HG02763 (cell line): Measurements from ENCODE around the gene ZFYVE21.

Experiments used
- ATAC-seq: cut with Tn5 transposase; IDR thresholded peaks from one replicate; pipeline ENCODE4 v1.9.1; 2021; ENCODE audit warnings: mild to moderate bottlenecking, moderate library complexity; ENCODE audit not compliant: unreplicated experiment

The ZFYVE21 gene

GRCh38 chr14:103704708-103705107 is 10.9 kb upstream of the ZFYVE21 start:
- ATAC-seq: no peak

DNA sequence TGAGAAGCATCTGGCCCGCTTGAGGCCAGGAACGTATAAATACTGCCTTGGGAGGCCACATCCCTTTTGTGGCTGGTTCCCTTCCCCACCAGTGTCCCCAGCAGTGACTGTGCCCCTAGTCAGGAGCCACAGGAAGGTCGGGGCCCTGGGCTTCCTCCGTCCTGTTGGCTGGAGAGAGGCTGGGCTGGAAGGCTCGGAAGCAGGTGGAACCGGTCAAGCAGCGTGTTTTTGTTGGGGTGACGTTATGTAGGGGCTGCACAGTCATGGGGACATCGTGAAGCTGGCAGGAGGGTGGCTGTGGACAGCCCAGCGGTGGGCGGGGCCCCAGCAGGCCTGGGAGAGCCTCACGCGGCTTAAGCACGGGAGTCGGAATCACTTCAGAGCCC is 10.5 kb upstream of the ZFYVE21 start:
- ATAC-seq: no peak

DNA sequence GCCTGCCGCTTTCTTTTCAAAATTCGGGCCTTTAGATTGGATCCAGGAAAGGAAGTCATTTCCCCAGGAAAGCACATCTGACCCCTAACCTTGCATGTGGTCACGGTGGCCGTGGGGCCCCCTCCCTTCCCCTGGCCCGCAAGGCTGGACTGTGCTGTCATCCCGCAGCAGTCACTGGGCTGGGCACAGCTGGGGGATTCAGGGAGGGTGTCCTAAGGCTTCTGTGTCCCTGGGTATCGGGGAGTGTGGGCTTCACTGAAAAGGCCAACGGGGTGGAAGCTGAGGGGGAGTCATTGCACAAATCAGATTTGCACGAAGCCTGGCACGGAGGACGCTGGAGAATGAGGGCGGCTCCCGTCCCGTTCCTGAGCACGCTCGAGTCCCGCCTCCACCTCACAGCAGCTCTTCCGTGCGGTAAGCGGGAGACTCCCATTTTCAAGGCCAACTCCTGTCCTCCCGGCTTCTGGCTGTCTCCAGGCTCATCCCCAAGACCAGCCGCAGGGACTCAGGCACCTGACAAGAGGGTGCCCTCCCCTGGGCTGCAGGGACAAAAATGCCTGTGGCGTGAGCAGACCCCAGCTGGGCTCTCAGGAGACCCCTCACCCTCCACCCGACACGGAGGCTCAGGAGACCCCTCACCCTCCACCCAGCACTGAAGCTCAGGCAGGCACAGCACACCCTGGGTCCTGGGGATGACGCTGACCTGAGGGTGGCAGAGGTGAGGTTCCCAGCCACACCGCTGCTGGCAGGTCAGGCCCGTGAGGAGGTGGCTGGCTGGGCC is 9.9 kb upstream of the ZFYVE21 start:
- no peak for ATAC-seq

DNA sequence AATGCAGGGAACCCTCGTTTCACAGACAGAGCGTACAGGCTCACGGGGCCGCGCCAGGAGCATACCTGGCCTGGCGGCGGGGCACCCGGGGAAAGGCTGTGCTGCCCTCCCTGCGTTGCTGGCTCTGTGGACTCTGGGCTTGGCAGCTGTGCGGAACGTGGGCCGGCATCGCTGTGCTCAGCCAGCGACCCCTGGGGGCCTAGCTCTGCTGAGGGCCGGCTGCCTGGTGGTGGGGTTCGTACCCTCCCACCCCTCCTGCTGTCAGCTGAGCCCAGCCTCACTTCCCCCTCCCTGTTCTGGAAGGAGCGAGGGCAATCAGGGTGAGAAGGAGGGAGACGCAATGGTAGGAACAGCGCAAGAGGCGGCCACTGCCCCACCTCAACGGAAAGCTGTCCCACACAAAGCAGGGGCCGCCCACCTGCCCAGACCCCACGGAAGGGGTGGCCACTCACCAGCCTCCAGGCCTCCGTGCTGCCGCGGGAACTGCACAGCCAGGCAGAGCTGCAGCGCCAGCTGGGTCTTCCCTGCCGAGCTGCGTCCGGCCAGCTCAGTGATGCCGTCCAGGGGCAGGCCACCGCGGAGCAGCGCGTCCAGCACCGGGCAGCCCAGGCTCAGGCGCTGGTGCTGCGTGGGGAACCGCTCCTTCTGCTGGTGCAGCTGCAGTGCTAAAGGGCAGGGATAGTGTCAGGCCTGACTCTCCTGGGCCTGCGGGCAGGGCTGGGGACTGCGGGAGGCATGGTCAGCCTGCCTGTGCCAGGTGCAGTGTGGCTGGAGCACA is 8.9 kb upstream of the ZFYVE21 start:
- ATAC-seq: no peak

GRCh38 chr14:103707329-103708263 is 8.0 kb upstream of the ZFYVE21 start:
- no peak for ATAC-seq

DNA sequence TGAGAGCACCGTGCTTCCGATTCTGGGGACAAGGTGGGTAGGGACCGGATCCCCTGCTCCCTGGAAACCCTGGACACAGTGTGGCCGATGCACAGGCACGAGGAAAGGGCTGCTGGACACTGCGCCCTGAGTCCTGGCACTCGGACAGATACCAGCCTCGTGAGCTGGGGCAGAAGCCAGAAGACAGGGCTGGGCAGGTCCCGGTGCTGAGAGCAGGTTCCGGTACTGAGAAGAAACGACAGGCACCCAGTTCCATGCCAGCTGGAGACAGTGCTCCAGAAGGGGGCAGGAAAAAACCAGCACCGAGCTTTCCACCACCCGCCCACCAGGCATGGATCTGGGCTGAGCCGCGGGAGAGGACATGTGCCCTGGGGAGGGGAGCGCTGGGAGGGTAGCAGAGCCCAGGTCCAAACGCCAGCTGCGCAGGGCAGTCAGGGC is 6.8 kb upstream of the ZFYVE21 start:
- no peak for ATAC-seq

GRCh38 chr14:103709814-103710213 is 5.8 kb upstream of the ZFYVE21 start:
- no peak for ATAC-seq

DNA sequence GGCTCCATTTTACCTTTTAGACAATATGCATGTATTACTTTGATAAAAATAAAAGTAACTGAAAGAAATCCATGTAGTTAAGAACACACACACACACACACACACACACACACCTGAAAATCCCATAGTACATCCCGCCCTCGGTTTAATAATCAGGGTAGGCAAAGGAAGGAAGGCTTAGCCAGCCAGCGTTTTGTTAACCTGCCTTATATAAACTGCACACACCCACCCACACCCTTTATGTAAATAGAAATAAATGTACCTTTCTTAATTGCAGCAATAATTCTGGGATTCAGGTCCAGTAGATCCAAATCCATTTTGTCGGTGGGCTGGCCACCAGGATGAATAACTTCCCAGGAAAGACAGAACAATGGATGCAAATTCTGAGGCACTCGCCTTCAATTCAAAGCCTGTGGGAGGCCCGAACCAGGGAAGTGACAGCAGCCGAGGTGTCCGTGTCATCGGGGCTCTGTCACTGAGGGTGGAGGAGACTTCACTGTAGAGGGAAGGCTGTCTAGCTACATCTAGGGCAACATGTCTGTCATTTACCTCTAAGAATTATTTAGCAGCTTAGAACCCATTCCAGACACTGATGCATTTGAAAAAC is 4.7 kb upstream of the ZFYVE21 start:
- ATAC-seq: no peak

DNA sequence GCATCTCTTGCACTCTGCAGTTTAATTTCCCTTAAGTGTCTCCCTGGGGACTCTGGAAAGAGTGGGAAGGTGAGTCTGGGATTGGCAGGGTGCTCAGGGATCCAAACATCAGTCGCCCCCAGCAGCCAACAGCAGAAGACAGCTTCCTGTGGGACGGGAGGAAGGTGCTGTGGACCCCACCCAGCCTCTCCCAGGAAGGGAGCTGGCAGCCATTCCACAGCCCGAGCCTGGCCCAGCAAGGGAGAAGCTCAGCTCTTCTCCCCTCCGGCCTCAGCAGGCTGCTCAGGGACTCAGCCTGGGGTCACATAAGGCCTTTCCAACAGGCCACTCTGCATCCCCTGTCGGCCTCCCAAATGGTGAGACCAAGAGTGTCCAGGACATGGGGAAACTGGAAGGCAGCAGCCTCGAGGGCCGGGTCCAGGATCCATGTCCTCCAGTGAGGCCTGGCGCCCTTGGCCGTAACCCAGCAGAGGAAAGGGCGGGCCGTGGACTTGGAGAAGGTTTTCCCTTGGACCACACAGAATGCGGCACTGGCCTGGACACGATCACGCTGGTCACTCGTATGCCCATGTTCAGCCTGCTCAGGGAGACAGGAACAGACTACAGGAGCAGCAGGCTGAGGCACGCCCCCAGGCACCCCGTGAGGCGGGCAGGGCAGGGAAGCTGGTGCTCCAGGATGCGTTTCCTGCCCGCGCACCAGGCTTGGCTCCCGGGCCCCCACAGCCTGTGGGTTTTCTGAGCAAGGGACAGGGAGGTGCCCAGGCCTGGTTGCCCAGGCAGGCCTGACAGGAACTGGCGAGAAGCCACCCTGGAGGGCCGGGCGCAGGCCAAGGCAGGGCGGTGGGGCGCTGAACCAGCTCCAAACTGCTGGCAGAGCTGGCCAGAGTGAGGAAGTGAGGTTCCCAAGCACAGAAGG is 3.8 kb upstream of the ZFYVE21 start:
- no peak for ATAC-seq

DNA sequence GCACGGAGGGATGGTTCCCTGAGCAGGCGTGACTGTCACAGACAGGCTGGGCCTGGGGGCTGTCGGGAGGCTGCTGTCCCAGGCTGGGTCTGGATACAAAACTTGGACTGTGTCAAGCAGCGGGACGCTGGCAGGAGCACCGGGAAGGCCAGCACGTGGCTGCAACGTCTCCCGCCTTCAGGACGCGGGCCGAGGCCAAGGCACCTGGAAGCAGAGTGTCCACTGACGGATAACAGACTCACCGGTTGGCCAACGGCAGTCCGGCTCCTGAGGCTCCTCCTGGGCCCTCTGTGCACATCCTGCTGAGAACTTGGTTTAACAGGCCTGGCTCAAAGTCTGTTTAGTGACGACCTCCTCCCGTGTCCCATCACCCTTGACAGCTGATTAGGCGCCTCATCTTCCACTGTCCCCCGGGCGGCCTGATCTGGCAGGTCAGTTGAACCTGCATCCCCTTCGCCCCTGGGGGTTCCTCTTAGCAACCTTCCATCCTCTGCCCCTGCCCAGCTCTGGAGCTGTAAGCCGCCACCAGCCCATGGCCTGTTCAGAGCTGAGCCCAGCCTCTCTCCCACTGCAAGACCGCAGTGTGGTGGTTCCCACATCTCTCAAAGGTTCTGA is 2.9 kb upstream of the ZFYVE21 start:
- no peak for ATAC-seq

DNA sequence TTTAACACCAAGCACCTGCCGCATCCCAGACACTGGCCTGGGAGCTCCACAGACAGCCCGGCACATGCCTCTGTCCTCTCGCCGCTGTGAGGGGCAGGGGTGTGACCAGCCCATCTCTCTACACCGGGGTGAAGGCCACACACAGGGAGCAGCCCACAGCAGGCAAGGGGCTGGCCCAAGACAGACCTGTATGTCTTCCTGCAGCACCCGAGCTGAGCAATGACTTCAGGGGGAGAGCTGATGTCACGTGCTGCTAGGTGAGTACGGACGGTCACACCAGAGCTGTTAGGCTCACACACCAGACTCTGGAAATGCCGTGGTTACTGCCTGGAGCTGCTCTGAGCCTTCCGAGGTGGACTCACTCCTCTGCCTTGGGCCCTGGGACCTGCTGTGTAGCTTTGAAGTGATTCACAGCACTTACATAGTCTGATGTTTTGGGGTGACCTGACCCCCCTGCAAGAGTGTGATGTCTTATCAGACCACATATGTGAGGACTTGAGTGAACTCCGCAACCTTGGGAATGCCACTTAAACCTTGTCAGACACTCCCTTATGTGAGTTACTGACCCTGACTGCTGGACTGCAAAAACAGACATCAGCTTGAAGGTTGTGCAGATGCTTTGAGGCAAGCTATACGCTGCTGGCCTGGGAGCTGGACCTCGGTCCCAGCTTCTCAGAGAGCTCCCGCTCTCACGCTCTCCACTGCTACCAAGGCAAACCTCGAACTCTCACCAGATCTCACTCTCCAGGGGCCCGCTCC is 2.1 kb upstream of the ZFYVE21 start:
- ATAC-seq: no peak

DNA sequence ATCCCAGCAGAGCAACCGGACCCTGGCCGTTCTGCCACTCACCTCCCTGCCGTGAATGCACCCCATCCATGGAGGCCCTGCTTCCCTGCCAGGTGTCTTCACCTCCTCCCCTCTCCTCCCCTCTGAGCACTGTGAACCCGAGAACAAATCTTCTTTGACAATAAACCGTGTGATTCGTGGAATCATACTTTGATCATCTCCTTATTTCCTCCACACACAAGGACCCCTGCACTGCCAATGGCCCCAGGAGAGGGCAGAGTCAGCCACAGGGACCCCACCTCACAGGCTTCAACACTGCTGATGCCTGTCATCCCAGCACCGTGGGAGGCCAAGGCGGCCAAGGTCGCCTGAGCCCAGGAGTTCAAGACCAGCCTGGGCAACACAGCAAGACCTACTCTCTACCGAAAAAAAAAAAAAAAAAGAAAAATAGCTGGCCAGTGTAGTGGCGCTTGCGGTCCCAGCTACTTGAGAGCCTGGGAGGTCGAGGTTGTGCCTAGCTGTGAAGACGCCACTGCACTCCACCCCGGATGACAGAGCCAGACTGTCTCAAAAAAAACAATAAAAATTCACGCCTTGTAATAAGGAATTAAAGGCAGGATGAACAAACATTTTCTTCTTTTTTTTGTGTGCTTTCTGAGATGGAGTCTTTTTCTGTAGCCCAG is 1.4 kb upstream of the ZFYVE21 start:
- no peak for ATAC-seq

DNA sequence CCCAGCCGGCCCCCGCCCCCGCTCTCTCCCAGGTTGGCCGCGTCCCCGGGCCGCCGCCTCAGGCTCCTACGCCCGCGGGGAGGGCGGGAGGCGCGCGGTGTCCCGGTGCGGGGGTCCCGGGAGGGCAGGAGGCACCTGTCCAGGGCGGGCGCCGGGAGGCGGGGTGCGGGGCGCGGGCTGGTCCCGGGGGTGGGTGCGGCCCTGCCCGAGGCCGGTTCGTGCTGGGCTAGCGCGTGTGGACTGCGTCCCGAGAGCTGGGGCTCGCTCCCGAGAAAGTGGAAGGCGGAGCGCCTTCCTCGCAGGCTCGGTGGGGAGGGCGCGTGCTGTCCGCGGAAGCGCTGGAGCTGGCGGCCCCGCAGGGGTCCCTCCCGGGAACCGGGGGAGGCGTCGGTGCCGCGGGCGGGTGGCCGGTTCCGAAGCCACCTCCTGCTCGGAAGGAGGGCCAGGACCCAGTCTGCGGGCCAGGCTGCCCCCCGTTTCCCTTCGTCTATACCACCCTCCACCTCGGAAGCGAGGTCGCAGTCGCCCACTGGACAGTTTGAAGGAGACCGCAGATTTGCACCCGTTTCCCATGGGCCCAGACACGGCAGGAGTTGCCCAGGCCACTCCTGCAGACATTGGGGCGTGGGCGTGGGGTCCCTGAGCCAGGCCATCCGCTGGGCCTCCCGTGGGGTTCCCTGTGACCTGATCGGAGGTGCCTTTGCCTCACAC is 636 bp downstream of the ZFYVE21 start:
- peak; percentile 2 for ATAC-seq

DNA sequence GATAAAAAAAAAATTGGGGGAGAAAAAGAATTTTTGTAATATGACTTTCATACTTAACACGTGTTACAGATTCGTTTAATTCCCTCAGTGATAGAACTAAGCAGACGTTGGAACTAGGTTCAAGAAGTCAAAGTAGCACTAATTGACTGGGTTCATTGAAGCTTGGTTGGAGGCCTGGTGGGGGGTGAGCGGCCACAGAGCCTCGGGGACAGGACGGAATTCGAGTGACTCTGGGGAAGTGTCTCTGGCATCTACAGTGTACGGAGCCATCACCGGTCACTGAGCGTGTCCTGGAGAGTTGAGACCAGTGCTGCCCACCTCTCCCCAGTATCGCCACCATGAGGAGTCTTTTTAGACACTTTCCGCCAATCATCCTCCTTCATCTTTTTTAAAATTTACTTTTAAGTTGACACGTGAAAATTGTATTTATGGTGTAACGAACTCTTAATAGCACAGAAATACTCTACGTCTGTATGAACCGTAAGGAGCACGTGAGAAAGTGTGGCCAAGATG is 1.3 kb downstream of the ZFYVE21 start:
- no peak for ATAC-seq

- no peak for ATAC-seq
These were observed 3.0 kb downstream of the ZFYVE21 start for GRCh38 chr14:103718572-103718971.

DNA sequence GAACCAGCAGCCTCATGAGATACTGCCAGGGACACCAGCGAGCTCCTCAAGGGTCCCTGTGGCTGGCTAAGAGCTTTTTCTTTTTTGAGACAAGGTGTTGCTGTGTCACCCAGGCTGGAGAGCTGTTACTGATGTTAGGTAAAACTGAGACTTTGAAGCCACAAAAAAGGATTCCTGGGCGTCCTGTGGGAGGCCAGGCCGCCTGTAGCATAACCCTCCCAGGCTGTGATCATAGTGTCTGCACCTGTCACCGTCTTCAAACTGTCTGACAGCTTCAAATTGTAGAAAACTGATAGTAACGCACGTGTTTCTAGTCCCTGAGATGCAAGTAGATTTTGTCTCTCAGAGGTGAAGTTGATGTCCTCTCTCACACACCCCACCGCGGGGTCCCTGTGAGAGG is 4.1 kb downstream of the ZFYVE21 start:
- ATAC-seq: no peak
